ENCODE results near the gene ANKRD10. TPM values are rescaled to one million over a fixed set of nuclear protein-coding genes. Genes with fewer than 3 reads are reported as not detected.

ANKRD10 gene
- total and polyA plus RNA-seq, 2 experiments from 2014 or later: 39.9 to 42.7 TPM

- Histone ChIP-seq H3K9me2 (ENCODE audit: insufficient read depth) (no peaks in the 10 kb centered on the region), H4K20me1 (ENCODE audit: insufficient read depth) (no peaks in the 10 kb centered on the region), H3K36me3 (ENCODE audit: low read depth) (no peaks in the 10 kb centered on the region), H3F3A (ENCODE audit: insufficient read depth) (no peaks in the 10 kb centered on the region), H2AFZ (no peak overlapping the region), H3K27ac (no peak overlapping the region), H3K4me2 (ENCODE audit: unreplicated experiment) (no peak overlapping the region), H3K9ac (no peak overlapping the region), H3K9me3 (ENCODE audit: low read depth) (no peaks in the 10 kb centered on the region), H3K79me2 (ENCODE audit: insufficient read depth) (no peaks in the 10 kb centered on the region), H3K4me1 (ENCODE audit: insufficient read depth) (no peaks in the 10 kb centered on the region), H3K27me3 (replicated peaks; ENCODE audit: insufficient read depth) (peaks cover 12% of the 10 kb centered on the region), H3K4me3 (no peak overlapping the region)
- no peak for DNase-seq
- TF ChIP-seq EZH2phosphoT487 (IDR thresholded peaks at IDR 0.05; ENCODE audit: insufficient read depth, low read depth): no peak
- 43 to 51% methylated on average over 6 of the region's 6 CpGs for WGBS, 2 experiments (ENCODE audit: low coverage in 1 of 2, low lambda C conversion rate in 2 of 2, missing lambda C conversion rate in 2 of 2)
- in situ Hi-C loops (cut with MboI): no loop called here
Observed at GRCh38 chr13:110855363-110855762, 59.5 kb downstream of the ANKRD10 start.

- H3K4me2 ChIP-seq (ENCODE audit: unreplicated experiment): no peak overlapping the region
- no peaks in the 10 kb centered on the region for H4K20me1 ChIP-seq (ENCODE audit: insufficient read depth)
- H3K4me3 ChIP-seq: no peak overlapping the region
- DNase-seq: no peak
- no peaks in the 10 kb centered on the region for H3K9me2 ChIP-seq (ENCODE audit: insufficient read depth)
- no peak overlapping the region for H3K9ac ChIP-seq
- in situ Hi-C loops (cut with MboI): no loop called here
- peaks cover 17% of the 10 kb centered on the region for H3K27me3 ChIP-seq (replicated peaks; ENCODE audit: insufficient read depth)
- 81 to 84% methylated on average over 7 of the region's 7 CpGs for WGBS, 2 experiments (ENCODE audit: low coverage in 1 of 2, low lambda C conversion rate in 2 of 2, missing lambda C conversion rate in 2 of 2)
- H2AFZ ChIP-seq: no peak overlapping the region
- H3F3A ChIP-seq (ENCODE audit: insufficient read depth): no peaks in the 10 kb centered on the region
- TF ChIP-seq EZH2phosphoT487 (IDR thresholded peaks at IDR 0.05; ENCODE audit: insufficient read depth, low read depth) (no peak), EZH2 (IDR thresholded peaks at IDR 0.05; ENCODE audit: insufficient read depth, poor library complexity, severe bottlenecking) (no peak)
- H3K79me2 ChIP-seq (ENCODE audit: insufficient read depth): no peaks in the 10 kb centered on the region
- H3K9me3 ChIP-seq (ENCODE audit: low read depth): no peaks in the 10 kb centered on the region
- no peaks in the 10 kb centered on the region for H3K4me1 ChIP-seq (ENCODE audit: insufficient read depth)
- H3K27ac ChIP-seq: no peak overlapping the region
- no peaks in the 10 kb centered on the region for H3K36me3 ChIP-seq (ENCODE audit: low read depth)
Observed at GRCh38 chr13:110854866-110855265, 60.0 kb downstream of the ANKRD10 start.

GRCh38 chr13:110853235-110853721, 61.6 kb downstream of the ANKRD10 start:
- Histone ChIP-seq H2AFZ (no peak overlapping the region), H3K36me3 (ENCODE audit: low read depth) (no peaks in the 10 kb centered on the region), H3K9me3 (ENCODE audit: low read depth) (no peaks in the 10 kb centered on the region), H3K79me2 (ENCODE audit: insufficient read depth) (no peaks in the 10 kb centered on the region), H3K27me3 (replicated peaks; ENCODE audit: insufficient read depth) (peaks cover 33% of the 10 kb centered on the region), H3K4me3 (no peak overlapping the region), H4K20me1 (ENCODE audit: insufficient read depth) (no peaks in the 10 kb centered on the region), H3K4me1 (ENCODE audit: insufficient read depth) (no peaks in the 10 kb centered on the region), H3K4me2 (ENCODE audit: unreplicated experiment) (no peak overlapping the region), H3K9ac (no peak overlapping the region), H3K9me2 (ENCODE audit: insufficient read depth) (no peaks in the 10 kb centered on the region), H3K27ac (no peak overlapping the region), H3F3A (ENCODE audit: insufficient read depth) (no peaks in the 10 kb centered on the region)
- 83 to 84% methylated on average over 18 to 20 of the region's 20 CpGs for WGBS, 2 experiments (ENCODE audit: low coverage in 1 of 2, low lambda C conversion rate in 2 of 2, missing lambda C conversion rate in 2 of 2)
- in situ Hi-C loops (cut with MboI): no loop called here
- DNase-seq: no peak
- no peak for TF ChIP-seq EZH2phosphoT487 (IDR thresholded peaks at IDR 0.05; ENCODE audit: insufficient read depth, low read depth)
- no peak for TF ChIP-seq EZH2 (IDR thresholded peaks at IDR 0.05; ENCODE audit: insufficient read depth, poor library complexity, severe bottlenecking)

GRCh38 chr13:110850840-110851239, 64.0 kb downstream of the ANKRD10 start:
- Histone ChIP-seq H3K4me1 (ENCODE audit: insufficient read depth) (no peaks in the 10 kb centered on the region), H3K9me3 (ENCODE audit: low read depth) (no peaks in the 10 kb centered on the region), H3K79me2 (ENCODE audit: insufficient read depth) (no peaks in the 10 kb centered on the region), H3K4me3 (no peak overlapping the region), H3K4me2 (ENCODE audit: unreplicated experiment) (no peak overlapping the region), H3K27ac (no peak overlapping the region), H3K36me3 (ENCODE audit: low read depth) (no peaks in the 10 kb centered on the region), H2AFZ (no peak overlapping the region), H4K20me1 (ENCODE audit: insufficient read depth) (no peaks in the 10 kb centered on the region), H3K9ac (no peak overlapping the region), H3K9me2 (ENCODE audit: insufficient read depth) (no peaks in the 10 kb centered on the region), H3F3A (ENCODE audit: insufficient read depth) (no peaks in the 10 kb centered on the region), H3K27me3 (replicated peaks; ENCODE audit: insufficient read depth) (peaks cover 38% of the 10 kb centered on the region)
- WGBS, 2 experiments (ENCODE audit: low coverage in 1 of 2, low lambda C conversion rate in 2 of 2, missing lambda C conversion rate in 2 of 2): 72 to 76% methylated on average over 11 of the region's 11 CpGs
- no peak for DNase-seq
- in situ Hi-C loops (cut with MboI): no loop called here
- TF ChIP-seq EZH2 (IDR thresholded peaks at IDR 0.05; ENCODE audit: insufficient read depth, poor library complexity, severe bottlenecking): no peak
- TF ChIP-seq EZH2phosphoT487 (IDR thresholded peaks at IDR 0.05; ENCODE audit: insufficient read depth, low read depth): no peak

- TF ChIP-seq EZH2 (IDR thresholded peaks at IDR 0.05; ENCODE audit: insufficient read depth, poor library complexity, severe bottlenecking): no peak
- H3K4me1 ChIP-seq (ENCODE audit: insufficient read depth): no peaks in the 10 kb centered on the region
- no peaks in the 10 kb centered on the region for H3K79me2 ChIP-seq (ENCODE audit: insufficient read depth)
- no peaks in the 10 kb centered on the region for H4K20me1 ChIP-seq (ENCODE audit: insufficient read depth)
- no peaks in the 10 kb centered on the region for H3K36me3 ChIP-seq (ENCODE audit: low read depth)
- H3K9me2 ChIP-seq (ENCODE audit: insufficient read depth): no peaks in the 10 kb centered on the region
- H3K9ac ChIP-seq: no peak overlapping the region
- H3F3A ChIP-seq (ENCODE audit: insufficient read depth): no peaks in the 10 kb centered on the region
- peaks cover 46% of the 10 kb centered on the region for H3K27me3 ChIP-seq (replicated peaks; ENCODE audit: insufficient read depth)
- no peak overlapping the region for H3K27ac ChIP-seq
- no peak overlapping the region for H3K4me2 ChIP-seq (ENCODE audit: unreplicated experiment)
- H2AFZ ChIP-seq: no peak overlapping the region
- 56 to 57% methylated on average over 4 of the region's 4 CpGs for WGBS, 2 experiments (ENCODE audit: low coverage in 1 of 2, low lambda C conversion rate in 2 of 2, missing lambda C conversion rate in 2 of 2)
- no peaks in the 10 kb centered on the region for H3K9me3 ChIP-seq (ENCODE audit: low read depth)
- H3K4me3 ChIP-seq: no peak overlapping the region
- DNase-seq: no peak
- in situ Hi-C loops (cut with MboI): no loop called here
Observed at GRCh38 chr13:110850006-110850405, 64.9 kb downstream of the ANKRD10 start.
